NCI-H187 (cell line): ENCODE results near the gene LRRTM3.

Experiments
- DNase-seq, 2 experiments: peaks; one replicate each; lab custom pipeline; 2025; lab: John Stamatoyannopoulos, UW

LRRTM3 gene

DNA sequence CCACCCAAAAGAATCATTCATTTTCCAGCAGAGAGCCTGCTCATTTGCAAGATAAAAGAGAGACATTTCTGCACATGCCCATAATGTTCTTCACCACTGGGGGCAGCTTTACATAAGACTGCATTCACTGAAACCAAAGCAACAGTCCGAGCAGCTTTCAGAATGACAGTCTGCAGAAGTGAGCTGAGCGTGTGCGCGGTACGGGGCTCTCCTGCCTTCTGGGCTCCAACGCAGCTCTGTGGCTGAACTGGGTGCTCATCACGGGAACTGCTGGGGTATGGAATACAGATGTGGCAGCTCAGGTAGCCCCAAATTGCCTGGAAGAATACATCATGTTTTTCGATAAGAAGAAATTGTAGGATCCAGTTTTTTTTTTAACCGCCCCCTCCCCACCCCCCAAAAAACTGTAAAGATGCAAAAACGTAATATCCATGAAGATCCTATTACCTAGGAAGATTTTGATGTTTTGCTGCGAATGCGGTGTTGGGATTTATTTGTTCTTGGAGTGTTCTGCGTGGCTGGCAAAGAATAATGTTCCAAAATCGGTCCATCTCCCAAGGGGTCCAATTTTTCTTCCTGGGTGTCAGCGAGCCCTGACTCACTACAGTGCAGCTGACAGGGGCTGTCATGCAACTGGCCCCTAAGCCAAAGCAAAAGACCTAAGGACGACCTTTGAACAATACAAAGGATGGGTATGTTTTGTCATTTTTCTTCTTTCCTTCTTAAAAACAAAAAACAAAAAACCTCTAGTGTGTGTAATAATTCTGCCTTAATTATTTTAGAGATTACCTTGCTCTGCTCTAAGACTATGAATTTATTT lies at the start of gene LRRTM3:
Gene LRRTM3, plus strand, starts transcription at position 141 of the 820 bp plus-strand sequence.
- no peak for DNase-seq

DNA sequence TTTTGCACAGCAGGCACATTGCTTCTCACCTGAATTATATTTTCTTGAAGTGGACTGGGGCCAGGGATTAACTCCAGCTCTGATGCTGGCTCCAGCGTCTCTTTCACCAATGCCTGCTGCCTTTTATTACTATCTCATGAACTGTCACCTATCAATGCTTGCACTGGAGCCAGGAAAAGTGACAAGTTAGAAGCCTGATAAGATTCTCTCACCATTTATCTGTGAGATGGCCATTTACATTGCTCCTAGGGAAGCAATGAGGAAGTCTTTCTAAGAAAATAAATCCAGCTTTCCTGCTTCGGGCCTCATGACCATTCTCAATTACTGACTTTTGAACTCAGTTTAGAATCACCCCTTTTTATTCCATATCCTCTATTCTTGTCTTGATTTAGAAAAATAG lies 48.5 kb upstream of the LRRTM3 start:
- DNase-seq: no peak

DNA sequence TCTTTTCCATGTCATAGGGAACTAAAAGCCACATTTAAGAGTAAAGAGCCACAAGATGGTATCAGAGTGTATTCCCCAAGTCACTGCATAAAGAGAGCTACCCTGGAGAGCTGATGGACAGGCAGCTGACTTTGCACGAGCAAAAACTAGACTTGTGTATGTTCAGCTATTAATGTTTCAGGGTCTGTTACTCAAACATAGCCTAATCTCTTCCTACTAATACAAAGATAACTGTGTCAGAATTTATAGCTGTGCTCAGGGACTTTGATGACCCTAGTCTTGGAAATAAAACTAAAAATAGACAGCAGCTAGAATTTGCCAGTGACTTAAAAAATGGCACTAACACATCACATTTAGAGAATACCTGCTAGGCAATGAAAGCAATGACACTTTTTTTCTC lies 45.5 kb upstream of the LRRTM3 start:
- DNase-seq: no peak

DNA sequence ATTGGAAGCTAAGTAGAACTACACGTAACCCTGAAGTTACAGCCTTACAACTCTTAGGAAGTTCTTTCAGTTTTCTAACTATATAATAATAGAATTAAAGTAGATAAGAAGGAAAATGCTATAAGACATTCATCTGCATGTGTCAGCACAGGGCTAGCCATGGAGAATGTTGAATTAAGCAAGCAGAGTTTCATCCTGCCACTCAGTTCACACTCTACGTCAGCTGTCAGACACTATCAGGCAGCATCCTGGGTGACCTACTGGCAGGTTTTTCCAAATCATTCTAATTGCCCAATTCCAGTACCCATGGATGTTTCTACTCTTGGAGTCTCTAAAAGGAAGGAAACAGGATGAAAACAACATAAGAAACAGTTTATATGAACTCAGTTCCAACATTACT lies 45.0 kb upstream of the LRRTM3 start:
- no peak for DNase-seq

DNA sequence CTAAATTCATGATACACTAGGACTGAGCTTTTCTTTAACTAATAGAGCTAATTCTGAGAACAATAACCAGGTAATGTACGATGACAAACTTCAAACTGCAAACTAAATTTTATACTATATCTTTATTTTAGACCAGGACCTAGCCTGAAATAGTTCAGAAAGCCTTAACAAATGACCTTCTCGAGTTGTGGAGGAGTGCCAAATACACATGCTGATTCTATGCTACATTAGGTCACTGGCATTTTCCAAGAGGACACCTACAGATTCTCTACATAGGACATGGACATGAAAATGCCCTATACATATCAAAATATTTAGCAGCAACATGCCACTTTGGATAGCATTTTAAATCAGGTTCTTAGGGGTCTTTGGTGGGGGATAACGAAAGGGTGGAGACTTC lies 44.0 kb upstream of the LRRTM3 start:
- no peak for DNase-seq

DNA sequence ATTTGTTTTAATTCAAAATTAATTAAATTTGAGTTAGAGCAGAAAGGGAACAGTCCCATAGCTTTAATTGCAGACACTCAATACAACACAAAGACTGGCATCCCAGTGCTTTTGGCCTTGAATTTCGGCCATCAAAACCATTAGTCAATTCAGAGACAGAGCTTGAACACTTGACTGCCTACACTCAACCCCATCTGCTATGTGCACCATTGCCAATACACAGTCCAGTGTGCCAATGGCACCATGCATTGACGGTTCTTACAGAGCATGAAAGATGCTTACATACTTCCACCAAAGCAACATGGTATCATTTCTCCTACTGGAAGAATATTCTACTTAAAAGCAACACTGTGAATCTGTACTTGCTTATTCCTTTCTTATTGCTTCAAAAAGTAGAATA lies 43.6 kb upstream of the LRRTM3 start:
- no peak for DNase-seq

DNA sequence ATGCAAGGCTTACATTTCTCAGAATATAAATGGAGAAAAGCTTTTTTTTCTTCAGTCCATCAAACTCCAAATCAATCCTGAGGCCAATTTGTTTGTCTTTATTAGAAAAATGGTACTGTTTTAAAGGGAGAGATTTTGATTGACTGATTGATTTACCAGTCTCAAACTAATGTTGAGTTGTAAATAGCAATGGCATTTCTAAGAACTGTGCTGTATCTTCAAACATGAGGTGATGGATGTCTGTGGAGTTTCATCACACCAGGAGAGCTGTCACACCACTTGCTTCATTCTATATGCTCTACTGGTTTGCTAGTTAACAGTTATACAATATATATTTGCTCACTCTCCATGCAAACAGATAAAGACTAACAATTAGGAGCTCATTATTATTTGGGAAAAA lies 39.0 kb upstream of the LRRTM3 start:
- no peak for DNase-seq

DNA sequence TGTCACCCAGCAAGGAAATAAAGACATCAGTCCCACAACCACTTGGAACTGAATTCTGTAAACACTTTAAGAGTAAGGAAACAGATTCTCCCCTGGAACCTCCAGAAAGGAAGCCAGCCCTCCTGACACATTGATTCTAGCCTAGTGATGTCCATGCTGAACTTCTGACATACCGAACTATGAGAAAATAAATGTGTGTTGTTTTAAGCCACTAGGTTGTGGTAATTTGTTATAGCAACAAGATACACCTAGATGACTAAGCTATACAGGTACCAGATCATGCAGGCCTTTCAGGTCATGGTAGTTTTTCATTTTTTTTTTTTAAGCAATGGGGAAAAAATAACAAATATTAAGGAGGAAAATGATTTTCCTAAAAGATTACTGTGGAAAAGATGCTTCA lies 37.6 kb upstream of the LRRTM3 start:
- no peak for DNase-seq

DNA sequence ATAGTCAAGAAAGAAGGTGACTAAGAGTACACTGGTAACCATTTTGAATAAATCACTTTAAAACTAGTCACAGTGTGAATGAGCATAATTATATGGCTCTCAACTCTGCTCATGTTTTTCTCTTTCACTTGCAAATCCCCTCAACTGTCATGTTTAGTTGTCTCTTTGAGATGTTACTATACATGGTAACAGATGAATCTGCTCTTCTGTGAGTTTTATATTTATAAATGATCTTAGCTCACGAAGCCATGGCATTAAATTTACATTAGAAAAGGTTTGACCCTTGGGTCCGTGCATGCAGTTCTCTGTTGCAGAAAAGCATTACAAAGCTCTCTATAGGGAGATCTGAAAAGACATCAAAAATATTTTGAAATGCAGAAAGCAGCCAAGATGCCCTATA lies 33.0 kb upstream of the LRRTM3 start:
- no peak for DNase-seq

DNA sequence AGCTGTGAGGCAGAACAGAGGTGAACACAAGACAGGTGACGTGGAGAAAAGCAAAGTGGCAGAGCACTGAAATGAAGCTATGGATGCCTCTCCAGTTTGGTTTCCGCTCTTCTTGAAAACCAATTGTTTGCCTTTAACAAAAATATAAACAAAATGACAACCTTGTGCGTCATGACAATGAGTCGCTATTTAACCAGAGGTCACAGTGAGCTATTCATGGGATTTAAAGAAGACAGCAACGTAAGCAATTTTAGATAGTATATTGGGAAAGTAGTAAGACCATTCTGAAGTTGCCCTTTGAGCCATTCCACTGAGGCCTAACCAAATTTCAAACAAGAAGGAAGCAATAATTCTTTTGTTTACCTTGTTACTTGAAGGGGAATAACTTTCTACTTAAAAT lies 15.2 kb upstream of the LRRTM3 start:
- DNase-seq: no peak

DNA sequence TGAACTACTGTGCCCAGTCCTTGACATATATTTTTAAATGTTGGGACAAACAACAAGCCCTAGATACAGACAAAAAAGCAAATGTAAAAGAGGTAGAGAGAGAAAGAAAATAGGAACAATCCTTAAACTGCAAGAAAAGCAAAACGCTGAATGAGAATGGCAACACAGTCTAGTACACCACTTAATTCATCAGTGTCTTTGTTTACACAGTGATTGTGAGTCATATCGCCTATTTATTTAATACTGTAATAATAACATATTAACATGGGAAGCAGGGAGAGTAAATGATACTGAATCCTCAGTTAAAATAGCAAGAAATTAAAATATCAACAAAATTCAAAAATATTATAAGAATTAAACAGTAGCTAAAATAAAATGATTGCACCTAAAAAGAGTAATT lies 9.8 kb upstream of the LRRTM3 start:
- DNase-seq: no peak

DNA sequence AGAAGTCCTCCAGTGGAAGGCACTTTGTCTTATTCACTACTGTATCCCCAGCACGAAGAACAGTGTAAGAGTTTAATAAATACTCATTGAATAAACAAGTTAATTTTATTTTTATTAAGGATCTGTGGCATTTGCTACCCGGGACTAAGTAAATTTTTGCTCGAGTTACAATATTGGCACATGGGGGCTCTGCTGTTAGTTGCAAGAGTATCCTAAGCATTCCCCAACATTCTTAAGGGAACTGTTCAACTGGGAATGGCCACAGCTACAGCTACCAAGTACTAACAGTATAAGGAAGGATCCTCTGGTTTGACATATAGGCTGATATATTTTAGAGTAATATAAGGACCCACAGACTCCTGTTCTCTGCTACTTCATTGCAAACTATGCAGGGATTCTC lies 8.7 kb upstream of the LRRTM3 start:
- DNase-seq: no peak

DNA sequence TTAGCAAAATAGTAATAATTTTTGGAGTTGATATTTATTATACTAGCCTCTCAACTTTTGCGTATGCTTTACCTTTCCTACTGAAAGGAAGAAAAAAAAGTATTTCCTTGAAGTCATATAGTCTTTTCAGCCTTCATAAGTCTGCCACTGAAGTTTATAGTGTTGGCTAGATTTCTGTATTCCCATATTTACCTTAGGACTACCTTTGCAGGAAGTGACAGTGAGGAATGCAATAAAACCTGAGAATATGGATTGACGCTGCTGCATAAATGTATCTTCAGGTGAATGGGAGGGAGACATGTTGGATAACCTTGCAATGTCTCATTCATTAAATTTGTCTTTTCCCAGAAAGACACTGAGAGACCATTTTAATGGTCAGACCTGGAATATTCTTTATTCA lies 6.6 kb upstream of the LRRTM3 start:
- no peak for DNase-seq

DNA sequence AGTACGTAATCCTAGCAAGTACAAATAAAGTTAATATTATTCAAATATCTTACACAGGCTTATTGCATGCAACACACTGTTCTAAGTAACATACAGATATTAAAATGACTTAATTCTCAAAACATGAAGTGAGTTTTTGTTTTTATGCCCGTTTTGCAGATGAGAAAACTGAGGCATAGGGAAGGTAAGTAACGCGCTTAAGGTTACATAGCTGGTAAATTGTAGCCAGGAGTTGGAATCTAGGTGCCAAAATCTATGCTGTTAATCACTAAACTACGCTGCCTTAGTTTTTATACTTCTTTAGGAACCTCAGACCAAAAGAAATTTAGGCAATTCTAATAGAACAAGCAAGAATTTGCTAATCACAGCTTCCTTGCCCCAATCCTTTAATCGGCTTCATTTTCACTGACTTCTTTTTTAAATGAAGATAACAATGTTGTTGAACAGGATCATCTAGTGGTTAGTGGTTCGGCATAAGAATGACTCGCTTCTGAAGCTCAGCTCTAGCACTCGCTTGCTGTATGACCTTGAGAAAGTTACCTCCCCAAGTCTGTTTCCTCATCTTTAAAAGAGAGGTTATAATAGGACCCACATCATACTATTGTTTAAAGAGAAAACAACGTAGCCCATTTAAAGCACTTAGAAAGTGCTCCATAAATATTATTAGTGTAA lies 1.0 kb upstream of the LRRTM3 start:
- no peak for DNase-seq

DNA sequence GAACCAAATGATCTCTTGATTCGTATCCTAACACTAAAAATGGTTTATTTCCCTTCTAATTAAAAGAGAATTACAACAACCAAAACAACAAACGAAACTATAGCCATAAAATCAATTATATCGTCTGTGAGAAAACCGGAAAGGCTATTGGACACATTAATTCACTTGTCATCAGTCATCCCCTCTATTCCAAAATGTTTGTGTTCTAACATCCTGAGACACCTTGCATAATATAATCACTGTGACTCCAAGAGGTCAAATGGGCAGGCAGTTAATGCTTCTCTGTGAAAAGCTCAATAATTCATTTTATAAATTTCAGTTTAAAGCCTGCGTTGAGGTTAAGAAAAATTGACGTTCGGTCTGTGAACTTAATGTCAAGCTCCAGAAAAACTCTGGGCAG lies 463 bp upstream of the LRRTM3 start:
- no peak for DNase-seq

DNA sequence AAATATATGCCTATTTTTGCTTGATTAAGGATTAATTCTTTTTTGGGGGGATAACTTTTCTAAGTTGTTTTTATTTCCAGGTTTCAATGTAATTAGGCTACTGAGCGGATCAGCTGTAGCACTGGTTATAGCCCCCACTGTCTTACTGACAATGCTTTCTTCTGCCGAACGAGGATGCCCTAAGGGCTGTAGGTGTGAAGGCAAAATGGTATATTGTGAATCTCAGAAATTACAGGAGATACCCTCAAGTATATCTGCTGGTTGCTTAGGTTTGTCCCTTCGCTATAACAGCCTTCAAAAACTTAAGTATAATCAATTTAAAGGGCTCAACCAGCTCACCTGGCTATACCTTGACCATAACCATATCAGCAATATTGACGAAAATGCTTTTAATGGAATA lies 1.0 kb downstream of the LRRTM3 start:
- DNase-seq: no peak

DNA sequence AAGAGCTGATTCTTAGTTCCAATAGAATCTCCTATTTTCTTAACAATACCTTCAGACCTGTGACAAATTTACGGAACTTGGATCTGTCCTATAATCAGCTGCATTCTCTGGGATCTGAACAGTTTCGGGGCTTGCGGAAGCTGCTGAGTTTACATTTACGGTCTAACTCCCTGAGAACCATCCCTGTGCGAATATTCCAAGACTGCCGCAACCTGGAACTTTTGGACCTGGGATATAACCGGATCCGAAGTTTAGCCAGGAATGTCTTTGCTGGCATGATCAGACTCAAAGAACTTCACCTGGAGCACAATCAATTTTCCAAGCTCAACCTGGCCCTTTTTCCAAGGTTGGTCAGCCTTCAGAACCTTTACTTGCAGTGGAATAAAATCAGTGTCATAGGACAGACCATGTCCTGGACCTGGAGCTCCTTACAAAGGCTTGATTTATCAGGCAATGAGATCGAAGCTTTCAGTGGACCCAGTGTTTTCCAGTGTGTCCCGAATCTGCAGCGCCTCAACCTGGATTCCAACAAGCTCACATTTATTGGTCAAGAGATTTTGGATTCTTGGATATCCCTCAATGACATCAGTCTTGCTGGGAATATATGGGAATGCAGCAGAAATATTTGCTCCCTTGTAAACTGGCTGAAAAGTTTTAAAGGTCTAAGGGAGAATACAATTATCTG lies 1.6 kb downstream of the LRRTM3 start:
- no peak for DNase-seq

DNA sequence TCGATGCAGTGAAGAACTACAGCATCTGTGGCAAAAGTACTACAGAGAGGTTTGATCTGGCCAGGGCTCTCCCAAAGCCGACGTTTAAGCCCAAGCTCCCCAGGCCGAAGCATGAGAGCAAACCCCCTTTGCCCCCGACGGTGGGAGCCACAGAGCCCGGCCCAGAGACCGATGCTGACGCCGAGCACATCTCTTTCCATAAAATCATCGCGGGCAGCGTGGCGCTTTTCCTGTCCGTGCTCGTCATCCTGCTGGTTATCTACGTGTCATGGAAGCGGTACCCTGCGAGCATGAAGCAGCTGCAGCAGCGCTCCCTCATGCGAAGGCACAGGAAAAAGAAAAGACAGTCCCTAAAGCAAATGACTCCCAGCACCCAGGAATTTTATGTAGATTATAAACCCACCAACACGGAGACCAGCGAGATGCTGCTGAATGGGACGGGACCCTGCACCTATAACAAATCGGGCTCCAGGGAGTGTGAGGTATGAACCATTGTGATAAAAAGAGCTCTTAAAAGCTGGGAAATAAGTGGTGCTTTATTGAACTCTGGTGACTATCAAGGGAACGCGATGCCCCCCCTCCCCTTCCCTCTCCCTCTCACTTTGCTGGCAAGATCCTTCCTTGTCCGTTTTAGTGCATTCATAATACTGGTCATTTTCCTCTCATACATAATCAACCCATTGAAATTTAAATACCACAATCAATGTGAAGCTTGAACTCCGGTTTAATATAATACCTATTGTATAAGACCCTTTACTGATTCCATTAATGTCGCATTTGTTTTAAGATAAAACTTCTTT lies 2.3 kb downstream of the LRRTM3 start:
- DNase-seq: no peak

DNA sequence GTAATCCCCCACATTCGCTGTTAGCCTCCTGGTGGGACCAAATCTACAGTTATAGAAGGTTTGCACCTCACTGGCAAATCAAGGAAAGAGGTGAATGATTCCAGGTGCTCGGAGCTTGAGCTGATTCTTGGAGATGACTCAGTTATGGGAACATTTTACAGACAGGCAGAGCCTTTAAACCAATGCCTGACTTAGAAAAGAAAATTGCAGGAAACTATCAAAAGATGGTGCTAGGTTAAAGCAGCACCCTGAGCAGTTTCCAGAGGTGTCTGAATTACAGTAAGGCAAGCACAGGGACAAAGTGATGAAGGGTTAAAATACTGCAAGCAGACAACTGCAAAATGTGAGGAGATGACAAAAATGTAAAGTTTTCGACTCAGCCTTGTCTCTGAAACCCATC lies 2.9 kb downstream of the LRRTM3 start:
- no peak for DNase-seq

DNA sequence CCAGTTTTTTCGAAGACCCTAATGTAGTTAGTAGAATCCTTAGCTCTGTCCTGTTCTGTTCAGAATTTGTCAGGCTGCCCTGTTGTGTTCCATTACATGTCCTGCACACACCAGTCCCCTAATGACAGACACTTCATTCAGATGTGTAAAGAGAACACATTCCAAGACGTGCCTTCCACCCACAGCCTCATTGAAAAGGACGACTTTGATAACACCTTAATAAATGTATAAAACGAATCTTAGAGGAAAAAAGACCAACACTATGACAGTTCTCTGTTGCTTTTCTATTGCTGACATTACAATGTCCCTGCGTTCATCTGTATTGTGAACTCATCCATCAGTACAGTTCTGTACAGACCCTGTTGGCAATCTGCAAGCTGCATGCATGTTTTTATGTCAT lies 3.5 kb downstream of the LRRTM3 start:
- DNase-seq: no peak

DNA sequence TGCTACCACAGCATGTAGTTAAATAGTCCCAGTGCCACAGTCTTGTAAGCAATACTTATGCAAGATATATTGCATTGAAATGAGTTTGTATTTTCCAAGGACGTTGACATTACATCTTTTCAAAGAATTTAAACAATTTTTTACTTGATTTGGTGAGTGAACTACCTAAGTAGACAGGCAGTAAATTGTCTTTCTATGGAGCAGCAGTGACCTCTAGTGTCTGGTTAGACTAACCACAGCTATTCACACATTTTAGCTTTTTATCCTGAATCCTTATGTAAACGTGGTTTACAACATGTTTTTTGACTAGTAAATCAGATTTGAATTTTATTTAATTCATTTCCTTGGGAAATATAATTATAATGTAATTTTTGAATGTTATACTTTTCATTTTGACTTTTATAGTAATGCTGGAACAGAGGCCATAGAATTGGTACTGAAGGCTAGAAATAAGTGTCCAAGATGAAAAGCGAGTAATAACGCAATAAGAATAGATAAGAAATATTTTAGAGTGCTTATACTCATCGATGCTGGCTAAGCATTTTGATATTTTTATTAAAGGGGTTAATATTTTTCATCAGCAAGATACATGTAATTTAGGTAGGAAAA lies 5.6 kb downstream of the LRRTM3 start:
- DNase-seq: no peak

DNA sequence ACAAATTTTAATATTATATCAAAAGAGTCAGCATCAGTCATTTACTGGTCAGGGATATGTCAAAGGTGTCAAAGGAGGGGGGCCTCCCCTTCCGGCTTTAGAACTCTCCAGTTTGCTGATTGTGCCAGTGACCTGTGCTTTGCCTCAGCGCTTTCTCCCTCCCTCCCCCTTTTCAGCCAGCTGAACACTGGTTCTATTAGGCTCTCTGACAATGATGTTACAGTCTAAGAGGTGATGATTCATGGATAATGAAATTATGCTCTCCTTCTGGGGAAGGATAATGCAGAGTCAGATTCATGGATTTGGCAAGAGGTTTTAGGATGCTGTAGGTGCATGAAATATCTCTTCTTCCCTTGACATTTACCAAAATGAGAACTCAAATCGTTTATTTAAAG lies 6.1 kb downstream of the LRRTM3 start:
- no peak for DNase-seq
